Endothelial cell of umbilical vein (primary cell): ENCODE data around the gene RBFOX1. TPM values are rescaled to one million over a fixed set of nuclear protein-coding genes. Genes with fewer than 3 reads are reported as not detected.

Experiments
- BruUV-seq: library from RNA; stranded (reverse); fragments of 400-500 nt; replicated peaks from 2 replicates; lab custom pipeline; 2021; lab: Mats Ljungman, UMichigan
- CTCF ChIA-PET: fragments of 300-600, 350-600 bp; sonication (Branson Sonifier 250); formaldehyde crosslinking; loops from one replicate; lab custom pipeline; 2021; ENCODE audit warnings: antibody characterized with exemption, inconsistent platforms; lab: Charles Lee
- POLR2A ChIA-PET: fragments of 300-600, 350-600 bp; sonication (Branson Sonifier 250); formaldehyde crosslinking; loops from one replicate; lab custom pipeline; 2021; ENCODE audit warnings: antibody characterized with exemption, inconsistent platforms; lab: Charles Lee
- DNase-seq: peaks from one replicate; pipeline ENCODE4 v3.0.0-alpha.2; 2011; ENCODE audit warnings: low read depth, low spot score
- FAIRE-seq: peaks from 2 replicates; lab custom pipeline; 2011; peaks lifted over from hg19 to GRCh38; lab: Jason Lieb, UNC
- H2AFZ ChIP-seq: 2 replicates; pipeline ENCODE4 v1.6.0; 2012; ENCODE audit warnings: low read depth, low read length, control low read depth, inconsistent platforms
- H3K27ac ChIP-seq: 2 replicates; pipeline ENCODE4 v1.5.1; 2011; ENCODE audit warnings: low read depth, mild to moderate bottlenecking, control low read depth, low read length, moderate library complexity; ENCODE audit not compliant: insufficient read depth
- H3K27me3 ChIP-seq, 2 experiments: 2 replicates each; pipeline versions ENCODE4 v1.6.0 to v1.6.1; 2011; ENCODE audit warnings: low read length in 2 of 2, mixed read lengths in 1 of 2; ENCODE audit not compliant: control insufficient read depth in 2 of 2, insufficient read depth in 2 of 2
- H3K36me3 ChIP-seq, 2 experiments: 2 replicates in 1 of 2; 3 replicates in 1 of 2; pipeline ENCODE4 v1.5.1; 2011; ENCODE audit warnings: low read length in 2 of 2, mild to moderate bottlenecking in 1 of 2, moderate library complexity in 1 of 2; ENCODE audit not compliant: control insufficient read depth in 2 of 2, insufficient read depth in 2 of 2; ENCODE audit errors: extremely low read depth in 1 of 2
- H3K4me1 ChIP-seq: 3 replicates; pipeline ENCODE4 v1.5.1; 2011; ENCODE audit warnings: mild to moderate bottlenecking, low read length; ENCODE audit not compliant: control insufficient read depth, insufficient read depth; ENCODE audit errors: extremely low read depth
- H3K4me2 ChIP-seq: 2 replicates; pipeline ENCODE4 v1.6.1; 2011; ENCODE audit warnings: low read length, control low read depth, mixed read lengths; ENCODE audit not compliant: insufficient read depth
- H3K4me3 ChIP-seq, 3 experiments: fragments of 200-600 bp in 1 of 3; sonication (generic), shearing (Covaris generic) in 1 of 3; replicated peaks in 1 of 3; 2 replicates each; pipeline ENCODE4 v1.5.1; 2011 to 2016; ENCODE audit warnings: control low read depth in 3 of 3, low read length in 3 of 3, mild to moderate bottlenecking in 2 of 3, inconsistent platforms in 1 of 3, low read depth in 1 of 3, moderate library complexity in 1 of 3; ENCODE audit not compliant: insufficient read depth in 1 of 3
- H3K79me2 ChIP-seq: 2 replicates; pipeline ENCODE4 v1.6.0; 2012; ENCODE audit warnings: low read length, inconsistent platforms; ENCODE audit not compliant: control insufficient read depth, insufficient read depth
- H3K9ac ChIP-seq: replicated peaks from 2 replicates; pipeline ENCODE3; 2011; ENCODE audit warnings: low read length, control low read depth; ENCODE audit not compliant: insufficient read depth; ENCODE audit errors: extremely low read depth
- H3K9me1 ChIP-seq: replicated peaks from 3 replicates; pipeline ENCODE4 v1.6.0; 2011; ENCODE audit warnings: mild to moderate bottlenecking, low read length; ENCODE audit not compliant: control insufficient read depth, insufficient read depth; ENCODE audit errors: extremely low read depth
- H3K9me3 ChIP-seq: replicated peaks from 2 replicates; pipeline ENCODE4 v1.5.1; 2012; ENCODE audit warnings: low read length, inconsistent platforms; ENCODE audit not compliant: control insufficient read depth, insufficient read depth
- H4K20me1 ChIP-seq: replicated peaks from 2 replicates; pipeline ENCODE3; 2011; ENCODE audit warnings: mild to moderate bottlenecking, low read length; ENCODE audit not compliant: control insufficient read depth, insufficient read depth; ENCODE audit errors: extremely low read depth
- EZH2 ChIP-seq: IDR thresholded peaks from 2 replicates; pipeline ENCODE4 v1.6.1; 2012; ENCODE audit warnings: borderline replicate concordance, low read depth, mild to moderate bottlenecking, moderate library complexity, low read length, inconsistent platforms; ENCODE audit not compliant: severe bottlenecking
- FOS ChIP-seq: IDR thresholded peaks from 2 replicates; pipeline ENCODE4 v1.6.1; 2011; ENCODE audit warnings: mild to moderate bottlenecking, low read length, moderate library complexity, borderline replicate concordance; ENCODE audit not compliant: insufficient read depth
- GATA2 ChIP-seq: IDR thresholded peaks from 2 replicates; pipeline ENCODE4 v1.7.0; 2011; ENCODE audit warnings: low read depth, mild to moderate bottlenecking, moderate library complexity, mixed read lengths, low read length; ENCODE audit not compliant: insufficient read length, insufficient read depth
- JUN ChIP-seq: IDR thresholded peaks from 2 replicates; pipeline ENCODE4 v1.6.1; 2011; ENCODE audit warnings: borderline replicate concordance, low read depth; ENCODE audit not compliant: insufficient read length, insufficient read depth
- MAX ChIP-seq: IDR thresholded peaks from 2 replicates; pipeline ENCODE4 v1.6.1; 2011; ENCODE audit not compliant: insufficient read depth, insufficient read length
- MYC ChIP-seq: IDR thresholded peaks from one replicate; pipeline ENCODE4 v1.6.1; 2011; ENCODE audit warnings: mild to moderate bottlenecking, low read depth, low read length
- POLR2A ChIP-seq: IDR thresholded peaks from 2 replicates; pipeline ENCODE4 v1.6.1; 2012; ENCODE audit warnings: low read depth, mild to moderate bottlenecking, control low read depth, low read length
- POLR2AphosphoS5 ChIP-seq: IDR thresholded peaks from 2 replicates; pipeline ENCODE4 v1.6.1; 2012; ENCODE audit warnings: low read depth, mild to moderate bottlenecking, control low read depth, low read length, moderate library complexity; ENCODE audit not compliant: insufficient read depth
- dilution Hi-C: fragments of 300-500 bp; cut with MboI; formaldehyde crosslinking; loops from one replicate; pipeline ENCODE4 v1.15.0; 2019; ENCODE audit warnings: low sequenced_read_pairs; ENCODE audit not compliant: extremely low pct_ligation_motif_present
- intact Hi-C: fragments of 100-400 bp; cut with micrococcal nuclease; formaldehyde crosslinking; loops from one replicate; pipeline ENCODE4 v1.10.0; 2022
- polyA plus RNA-seq, 4 experiments: library from polyadenylated mRNA; depleted of rRNA in 3 of 4; stranded (reverse) in 3 of 4; unstranded in 1 of 4; fragments of >200 nt; gene quantifications; 2 replicates each; pipeline versions ENCODE4 v1.2.1 to v1.2.3, GENCODE V29; 2011 to 2012; ENCODE audit warnings: missing spikeins in 1 of 4
- total RNA-seq: library from RNA; stranded (reverse); gene quantifications from 2 replicates; pipeline ENCODE4 v1.2.3, GENCODE V29; 2021
- TF ChIP-seq, protein P1 (sequence below), 2 donors: IDR thresholded peaks; 1 replicate in 1 of 2; 2 replicates in 1 of 2; pipeline ENCODE4 v1.5.1; 2011; ENCODE audit warnings: low read length in 2 of 2, mild to moderate bottlenecking in 2 of 2, moderate library complexity in 2 of 2, control low read depth in 1 of 2, inconsistent platforms in 1 of 2, low read depth in 1 of 2; ENCODE audit not compliant: insufficient read depth in 1 of 2; ENCODE audit errors: extremely low read depth in 1 of 2

Gene RBFOX1
- total and polyA plus RNA-seq, 2 donors (not counting 3 experiments of a cell fraction or from before 2014, with no cell fraction given) = not detected

GRCh38 chr16:7333180-7333725, 608 bp downstream of the RBFOX1 start:
- intact Hi-C loops = no loop called here
- H3K4me3 ChIP-seq = no peak overlapping the region
- H3K9me3 ChIP-seq = peaks cover 7% of the 10 kb centered on the region
- TF ChIP-seq GATA2 (no peak), MAX (no peak), POLR2A (no peak), MYC (no peak), FOS (no peak), JUN (no peak), EZH2 (no peak), POLR2AphosphoS5 (no peak)
- TF ChIP-seq, protein P1, sequence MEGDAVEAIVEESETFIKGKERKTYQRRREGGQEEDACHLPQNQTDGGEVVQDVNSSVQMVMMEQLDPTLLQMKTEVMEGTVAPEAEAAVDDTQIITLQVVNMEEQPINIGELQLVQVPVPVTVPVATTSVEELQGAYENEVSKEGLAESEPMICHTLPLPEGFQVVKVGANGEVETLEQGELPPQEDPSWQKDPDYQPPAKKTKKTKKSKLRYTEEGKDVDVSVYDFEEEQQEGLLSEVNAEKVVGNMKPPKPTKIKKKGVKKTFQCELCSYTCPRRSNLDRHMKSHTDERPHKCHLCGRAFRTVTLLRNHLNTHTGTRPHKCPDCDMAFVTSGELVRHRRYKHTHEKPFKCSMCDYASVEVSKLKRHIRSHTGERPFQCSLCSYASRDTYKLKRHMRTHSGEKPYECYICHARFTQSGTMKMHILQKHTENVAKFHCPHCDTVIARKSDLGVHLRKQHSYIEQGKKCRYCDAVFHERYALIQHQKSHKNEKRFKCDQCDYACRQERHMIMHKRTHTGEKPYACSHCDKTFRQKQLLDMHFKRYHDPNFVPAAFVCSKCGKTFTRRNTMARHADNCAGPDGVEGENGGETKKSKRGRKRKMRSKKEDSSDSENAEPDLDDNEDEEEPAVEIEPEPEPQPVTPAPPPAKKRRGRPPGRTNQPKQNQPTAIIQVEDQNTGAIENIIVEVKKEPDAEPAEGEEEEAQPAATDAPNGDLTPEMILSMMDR (IDR thresholded peaks at IDR 0.05; ENCODE audit: extremely low read depth in 1 of 2, insufficient read depth in 1 of 2, low read depth in 1 of 2, low read length in 2 of 2) = no peak
- ChIA-PET CTCF (no interaction called here), POLR2A (no interaction called here)
- no peak overlapping the region for H3K27ac ChIP-seq
- no peak overlapping the region for H3K4me2 ChIP-seq
- dilution Hi-C loops = no loop called here
- DNase-seq = no peak
- no peaks in the 10 kb centered on the region for H3K79me2 ChIP-seq
- H3K9me1 ChIP-seq = no peaks in the 10 kb centered on the region
- no peaks in the 10 kb centered on the region for H4K20me1 ChIP-seq
- H2AFZ ChIP-seq = no peak overlapping the region
- H3K4me1 ChIP-seq = no peaks in the 10 kb centered on the region
- FAIRE-seq = no peak
- no peaks in the 10 kb centered on the region for H3K27me3 ChIP-seq
- no peak overlapping the region for H3K9ac ChIP-seq
- BruUV-seq = no TSS peak
- H3K36me3 ChIP-seq = no peaks in the 10 kb centered on the region
